Activated T-helper 1 cell treated with anti-CD3 and anti-CD28 coated beads, Interleukin-12 subunit alpha, Interleukin-12 subunit beta, Interleukin-2, Interleukin-4 antibody, amounts not matched to agents 30 ng/mL and 10 ng/mL and 1 ng/mL, durations not matched to agents 14 hours and 24 hours and 36 hours (primary cell): ENCODE data around the gene DLD. TPM values are rescaled to one million over a fixed set of nuclear protein-coding genes. Genes with fewer than 3 reads are reported as not detected.

Source experiments
- DNase-seq: peaks from one replicate; pipeline ENCODE4 v3.0.0; 2021; ENCODE audit warnings: low spot score
- H3K27ac Mint-ChIP-seq: one replicate; pipeline ENCODE4 v1.8.0; 2021; ENCODE audit warnings: mild to moderate bottlenecking, mixed read lengths
- H3K27me3 Mint-ChIP-seq: one replicate; pipeline ENCODE4 v1.8.0; 2022; ENCODE audit warnings: mild to moderate bottlenecking, moderate library complexity, mixed read lengths; ENCODE audit not compliant: insufficient read depth
- H3K36me3 Mint-ChIP-seq: one replicate; pipeline ENCODE4 v1.8.0; 2021; ENCODE audit warnings: low read depth, mixed read lengths
- H3K4me1 Mint-ChIP-seq: one replicate; pipeline ENCODE4 v1.8.0; 2021; ENCODE audit warnings: low read depth, mixed read lengths
- H3K4me3 Mint-ChIP-seq: one replicate; pipeline ENCODE4 v1.8.0; 2021; ENCODE audit warnings: mild to moderate bottlenecking, moderate library complexity, mixed read lengths
- H3K9me3 Mint-ChIP-seq: one replicate; pipeline ENCODE4 v1.8.0; 2021; ENCODE audit warnings: mixed read lengths
- intact Hi-C: fragments of 100-400 bp; cut with micrococcal nuclease; formaldehyde crosslinking; loops from one replicate; pipeline ENCODE4 v1.15.1; 2024
- total RNA-seq: library from RNA; stranded (reverse); gene quantifications from 2 replicates; pipeline ENCODE4 v1.2.3, GENCODE V29; 2022

The DLD gene
- total RNA-seq, 1 donor from 2014 or later: 98.6 TPM

GRCh38 chr7:107931740-107932515, 40.9 kb downstream of the DLD start:
- Mint-ChIP-seq H3K36me3 (peaks cover 36% of the 10 kb centered on the region), H3K4me3 (no peak overlapping the region), H3K9me3 (no peaks in the 10 kb centered on the region), H3K4me1 (peaks cover 9% of the 10 kb centered on the region), H3K27ac (no peak overlapping the region), H3K27me3 (no peaks in the 10 kb centered on the region)
- intact Hi-C loops: no loop called here
- no peak for DNase-seq

GRCh38 chr7:107932805-107933204, 41.8 kb downstream of the DLD start:
- no peaks in the 10 kb centered on the region for H3K27me3 Mint-ChIP-seq
- peaks cover 29% of the 10 kb centered on the region for H3K36me3 Mint-ChIP-seq
- H3K4me1 Mint-ChIP-seq: peaks cover 9% of the 10 kb centered on the region
- H3K9me3 Mint-ChIP-seq: no peaks in the 10 kb centered on the region
- intact Hi-C loops: no loop called here
- no peak for DNase-seq
- H3K27ac Mint-ChIP-seq: no peak overlapping the region
- no peak overlapping the region for H3K4me3 Mint-ChIP-seq

- Mint-ChIP-seq H3K36me3 (peaks cover 28% of the 10 kb centered on the region), H3K4me3 (no peak overlapping the region), H3K9me3 (no peaks in the 10 kb centered on the region), H3K27ac (peak overlapping the region; percentile 35), H3K27me3 (no peaks in the 10 kb centered on the region), H3K4me1 (peaks cover 9% of the 10 kb centered on the region)
- no peak for DNase-seq
- intact Hi-C loops: no loop called here
Observed at GRCh38 chr7:107933386-107934013, 42.5 kb downstream of the DLD start.

GRCh38 chr7:107934991-107935770, 44.2 kb downstream of the DLD start:
- intact Hi-C loops: no loop called here
- no peak overlapping the region for H3K4me3 Mint-ChIP-seq
- peaks cover 19% of the 10 kb centered on the region for H3K36me3 Mint-ChIP-seq

GRCh38 chr7:107936312-107936711, 45.3 kb downstream of the DLD start:
- Mint-ChIP-seq H3K9me3 (no peaks in the 10 kb centered on the region), H3K4me1 (peaks cover 9% of the 10 kb centered on the region), H3K4me3 (no peak overlapping the region), H3K27me3 (no peaks in the 10 kb centered on the region), H3K27ac (no peak overlapping the region), H3K36me3 (peaks cover 21% of the 10 kb centered on the region)
- no peak for DNase-seq
- intact Hi-C loops: no loop called here

More at GRCh38 chr7:107934991-107935770, 44.2 kb downstream of the DLD start:
- Mint-ChIP-seq H3K27me3 (no peaks in the 10 kb centered on the region), H3K27ac (no peak overlapping the region), H3K9me3 (no peaks in the 10 kb centered on the region), H3K4me1 (peaks cover 9% of the 10 kb centered on the region)
- DNase-seq: no peak

GRCh38 chr7:107937531-107937930, 46.5 kb downstream of the DLD start:
- intact Hi-C loops: no loop called here
- Mint-ChIP-seq H3K27me3 (no peaks in the 10 kb centered on the region), H3K9me3 (no peaks in the 10 kb centered on the region), H3K4me1 (peaks cover 9% of the 10 kb centered on the region), H3K36me3 (peaks cover 12% of the 10 kb centered on the region), H3K27ac (no peak overlapping the region), H3K4me3 (no peak overlapping the region)
- no peak for DNase-seq

DNA sequence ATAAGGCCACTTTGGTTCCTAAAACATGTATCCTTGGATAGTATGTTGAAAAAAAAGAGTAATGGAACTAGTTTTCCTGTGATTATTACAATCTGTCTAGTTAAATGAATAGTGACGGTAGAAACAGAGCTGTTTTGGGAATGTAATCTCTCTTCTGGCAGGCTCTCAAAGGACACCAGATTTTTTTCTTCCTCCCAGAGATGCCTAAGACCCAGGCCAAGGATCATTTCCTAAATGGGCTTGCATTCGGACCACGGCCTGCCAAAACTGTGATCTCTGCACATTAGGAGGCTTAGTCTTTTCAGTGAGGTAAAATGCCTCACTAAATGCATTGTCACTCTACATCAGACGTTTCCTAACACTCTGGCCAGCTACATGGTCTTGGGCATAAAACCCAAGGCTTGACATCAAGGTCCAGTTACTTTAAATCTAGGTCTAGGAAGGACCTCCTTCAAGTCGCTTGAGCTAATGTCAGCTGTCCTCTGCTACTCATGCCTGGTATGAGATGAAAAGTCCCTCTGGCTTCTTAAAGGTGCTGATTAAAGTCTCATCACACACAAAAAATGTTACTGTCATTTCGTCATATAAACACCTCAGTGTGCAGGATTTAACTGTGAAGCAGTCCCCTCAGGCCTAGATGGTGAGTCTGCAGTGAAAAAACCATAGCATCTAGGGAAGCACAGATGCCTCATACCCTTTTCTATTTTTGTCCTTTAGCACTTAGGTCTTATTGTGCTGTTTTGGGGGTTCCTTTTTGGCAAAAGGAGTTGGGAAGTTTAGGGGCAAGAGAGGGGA, 47.7 kb downstream of the DLD start:
- DNase-seq: no peak
- Mint-ChIP-seq H3K4me3 (no peak overlapping the region), H3K27ac (no peak overlapping the region), H3K9me3 (no peaks in the 10 kb centered on the region), H3K36me3 (peaks cover 3% of the 10 kb centered on the region), H3K27me3 (no peaks in the 10 kb centered on the region), H3K4me1 (peaks cover 4% of the 10 kb centered on the region)
- intact Hi-C loops: no loop called here

DNA sequence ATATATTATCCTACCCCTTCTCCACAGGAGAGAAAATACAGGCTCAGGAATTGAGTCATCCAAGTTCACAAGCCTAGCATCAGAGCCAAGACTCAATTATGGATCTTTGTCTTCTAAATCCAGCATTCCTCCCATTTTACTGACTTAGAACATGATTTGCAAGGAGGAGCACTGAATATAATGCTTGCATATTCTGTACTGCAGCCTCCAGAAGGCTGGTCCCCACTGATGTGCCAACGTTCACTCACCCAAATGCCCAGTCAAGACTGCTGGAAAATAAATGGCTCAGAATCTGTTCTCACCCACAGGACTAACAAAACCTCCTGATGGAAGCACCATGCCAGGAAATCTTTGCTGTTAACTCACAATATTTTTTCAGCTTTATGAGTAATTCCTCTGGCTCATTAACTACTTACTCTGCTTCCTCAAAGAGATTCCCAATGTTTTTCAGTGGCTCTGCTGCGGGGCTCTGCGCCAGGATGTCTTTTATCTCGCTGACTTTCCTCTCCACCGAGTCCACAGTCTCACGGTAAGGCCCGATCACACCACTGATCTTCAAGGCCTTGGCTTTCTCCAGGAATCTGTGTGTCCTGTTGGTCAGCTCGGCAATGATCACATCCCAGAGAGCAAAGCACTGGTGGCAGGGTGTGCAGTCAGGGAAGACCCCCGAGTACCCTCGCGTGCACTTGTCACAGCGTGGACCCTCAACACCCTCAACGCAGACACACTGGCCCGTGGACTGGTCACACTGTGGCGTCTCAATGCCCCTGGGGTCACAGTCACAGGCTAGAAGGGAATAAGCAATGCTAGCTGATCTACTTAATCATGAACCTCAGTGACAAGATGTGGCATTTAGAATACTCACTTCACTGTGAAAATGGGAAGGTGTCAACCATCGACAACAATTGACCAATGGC, 48.8 kb downstream of the DLD start:
- H3K9me3 Mint-ChIP-seq: no peaks in the 10 kb centered on the region
- H3K4me3 Mint-ChIP-seq: no peak overlapping the region
- H3K27me3 Mint-ChIP-seq: no peaks in the 10 kb centered on the region
- H3K27ac Mint-ChIP-seq: no peak overlapping the region
- no peaks in the 10 kb centered on the region for H3K4me1 Mint-ChIP-seq
- DNase-seq: no peak
- H3K36me3 Mint-ChIP-seq: peaks cover 3% of the 10 kb centered on the region
- intact Hi-C loops: no loop called here

- no peaks in the 10 kb centered on the region for H3K4me1 Mint-ChIP-seq
- intact Hi-C loops: no loop called here
- H3K27ac Mint-ChIP-seq: no peak overlapping the region
- no peaks in the 10 kb centered on the region for H3K27me3 Mint-ChIP-seq
- no peaks in the 10 kb centered on the region for H3K9me3 Mint-ChIP-seq
- no peak for DNase-seq
- peaks cover 3% of the 10 kb centered on the region for H3K36me3 Mint-ChIP-seq
- H3K4me3 Mint-ChIP-seq: no peak overlapping the region
Observed at GRCh38 chr7:107940951-107941350, 50.0 kb downstream of the DLD start.

GRCh38 chr7:107943018-107943417, 52.0 kb downstream of the DLD start:
- Mint-ChIP-seq H3K27ac (no peak overlapping the region), H3K4me1 (no peaks in the 10 kb centered on the region)
- intact Hi-C loops: no loop called here

DNA sequence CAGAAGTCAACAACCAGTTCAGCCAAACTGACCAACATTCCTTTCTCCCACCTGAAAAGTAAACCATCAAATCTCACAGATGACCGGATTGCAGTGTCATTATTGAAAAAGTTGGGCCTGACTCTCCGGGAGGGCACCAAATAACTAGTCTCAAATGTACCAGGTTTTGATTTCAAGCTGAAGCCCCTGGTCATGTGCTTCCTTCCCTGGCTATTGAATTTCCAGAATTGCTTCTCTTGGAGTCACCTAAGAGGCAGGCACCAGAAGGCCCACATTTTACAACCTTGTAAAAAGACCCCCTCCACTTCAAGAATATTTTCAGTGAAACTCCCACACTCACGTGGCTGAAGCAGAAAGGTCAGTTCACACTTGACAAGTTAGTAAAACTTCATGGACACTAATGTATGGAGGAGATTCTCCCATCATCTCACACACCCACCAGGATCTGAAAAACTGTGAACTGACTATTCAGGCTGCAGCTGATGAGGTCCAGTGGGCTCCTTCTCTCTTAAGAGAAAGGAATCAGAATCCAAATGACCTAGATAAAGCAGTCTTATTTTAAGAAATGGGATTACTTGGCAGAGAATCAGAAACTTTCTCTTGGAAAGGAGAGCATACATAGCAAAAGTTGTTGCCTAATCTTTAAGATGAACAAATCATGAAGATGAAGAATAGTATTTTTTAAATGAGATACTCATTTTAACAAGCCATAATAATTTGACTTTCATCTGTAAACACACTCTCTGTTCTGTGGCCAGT, 53.6 kb downstream of the DLD start:
- Mint-ChIP-seq H3K36me3 (peaks cover 3% of the 10 kb centered on the region), H3K4me1 (no peaks in the 10 kb centered on the region), H3K27ac (no peak overlapping the region), H3K9me3 (no peaks in the 10 kb centered on the region), H3K27me3 (no peaks in the 10 kb centered on the region), H3K4me3 (no peak overlapping the region)
- intact Hi-C loops: no loop called here
- no peak for DNase-seq

More at GRCh38 chr7:107943018-107943417, 52.0 kb downstream of the DLD start:
- Mint-ChIP-seq H3K4me3 (no peak overlapping the region), H3K27me3 (no peaks in the 10 kb centered on the region), H3K36me3 (peaks cover 3% of the 10 kb centered on the region), H3K9me3 (no peaks in the 10 kb centered on the region)
- DNase-seq: no peak
